GM15510 (cell line): Measurements from ENCODE around the gene CTPS2.

Source experiments
- POLR2A ChIP-seq: IDR thresholded peaks from 3 replicates; pipeline ENCODE4 v1.6.1; 2011; ENCODE audit warnings: borderline replicate concordance; ENCODE audit not compliant: insufficient read length; ENCODE audit errors: extremely low read depth

The CTPS2 gene

GRCh38 chrX:16719334-16720084, 7.0 kb upstream of the CTPS2 start, which contains the start of gene SYAP1:
TSS of gene SYAP1 (plus strand) at chrX:16719612. CDS start at chrX:16719725, 113 bp downstream.
- TF ChIP-seq POLR2A, result peak; percentile 90

GRCh38 chrX:16718824-16719333, 6.4 kb upstream of the CTPS2 start:
- no peak for TF ChIP-seq POLR2A

GRCh38 chrX:16714504-16714903, 2.0 kb upstream of the CTPS2 start:
- no peak for TF ChIP-seq POLR2A

GRCh38 chrX:16711893-16712547, 449 bp downstream of the CTPS2 start:
- no peak for TF ChIP-seq POLR2A

GRCh38 chrX:16711219-16711811, 1.2 kb downstream of the CTPS2 start:
- TF ChIP-seq POLR2A, result no peak

- no peak for TF ChIP-seq POLR2A
Observed at GRCh38 chrX:16708016-16708415, 4.5 kb downstream of the CTPS2 start.

- TF ChIP-seq POLR2A, result no peak
Observed at GRCh38 chrX:16705370-16705769, 7.1 kb downstream of the CTPS2 start.

GRCh38 chrX:16702700-16703599, 9.5 kb downstream of the CTPS2 start:
- TF ChIP-seq POLR2A, result no peak

GRCh38 chrX:16700734-16701133, 11.7 kb downstream of the CTPS2 start:
- no peak for TF ChIP-seq POLR2A

- no peak for TF ChIP-seq POLR2A
Observed at GRCh38 chrX:16699389-16699788, 13.1 kb downstream of the CTPS2 start.

GRCh38 chrX:16696956-16697355, 15.5 kb downstream of the CTPS2 start:
- no peak for TF ChIP-seq POLR2A

GRCh38 chrX:16695079-16695676, 17.3 kb downstream of the CTPS2 start:
- TF ChIP-seq POLR2A, result no peak

GRCh38 chrX:16687514-16687913, 25.0 kb downstream of the CTPS2 start:
- TF ChIP-seq POLR2A, result no peak
